Fibroblast of skin of abdomen (primary cell): ENCODE data around the gene CAMKV.

Source experiments
- DNase-seq: peaks from one replicate; pipeline ENCODE4 v3.0.0-alpha.2; 2013

Gene CAMKV

DNA sequence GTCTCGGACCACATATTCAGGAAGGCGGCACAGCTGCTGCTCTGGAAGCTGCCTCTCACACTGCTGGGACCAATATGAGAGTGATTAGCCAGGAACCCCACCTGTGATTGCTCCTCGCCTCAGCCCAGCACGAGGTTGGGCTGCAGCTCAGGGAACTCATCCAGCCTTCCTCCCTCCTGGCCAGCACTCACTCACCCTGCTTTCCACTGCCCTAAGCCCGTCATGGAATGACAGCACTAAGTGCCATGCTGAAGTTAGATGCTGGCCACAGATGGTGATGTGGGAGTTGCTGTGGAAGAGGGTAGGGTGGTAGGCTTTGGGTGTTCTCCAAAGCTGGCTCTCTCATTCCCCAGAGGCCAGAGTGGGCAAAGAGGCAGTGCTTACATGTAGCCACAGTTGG lies 26.6 kb upstream of the CAMKV start:
- no peak for DNase-seq

DNA sequence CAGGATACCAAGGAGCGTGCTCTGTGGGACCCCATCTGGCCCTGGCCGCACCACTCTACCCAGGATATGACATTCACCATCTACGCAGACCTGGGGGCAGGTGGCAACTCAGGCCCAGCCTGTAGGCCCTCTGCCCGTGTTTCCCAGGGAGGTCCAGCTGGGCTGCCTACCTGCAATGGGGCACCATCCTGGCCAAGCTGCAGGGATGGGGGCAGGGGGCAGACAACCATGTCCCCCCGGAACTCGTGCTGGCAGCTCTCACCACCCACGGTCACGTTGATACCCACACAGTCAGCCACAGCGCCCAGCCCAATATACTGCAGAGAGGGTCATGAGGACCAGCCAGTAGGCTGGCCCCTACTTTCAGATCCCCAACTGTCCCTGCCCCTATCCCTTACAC lies 26.1 kb upstream of the CAMKV start:
- no peak for DNase-seq

DNA sequence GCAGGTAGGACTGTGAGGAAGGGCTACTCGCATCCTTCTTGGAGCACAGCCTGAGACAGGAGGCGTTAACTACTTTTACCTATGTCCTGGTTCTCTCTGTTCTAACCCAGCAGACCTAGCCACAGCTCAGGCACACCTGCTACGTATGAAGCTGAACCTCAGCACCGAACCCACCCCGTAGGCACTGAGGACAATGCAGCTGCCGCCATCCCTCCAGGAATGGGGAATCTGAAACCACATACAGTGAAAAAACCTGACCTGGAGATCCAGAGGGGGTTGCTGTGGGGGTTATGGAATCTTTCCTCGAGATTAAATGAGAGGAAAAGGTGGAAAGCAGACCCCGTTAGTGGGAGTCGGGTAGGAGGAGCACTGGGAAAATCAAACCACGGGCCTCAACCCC lies 19.6 kb upstream of the CAMKV start:
- no peak for DNase-seq

DNA sequence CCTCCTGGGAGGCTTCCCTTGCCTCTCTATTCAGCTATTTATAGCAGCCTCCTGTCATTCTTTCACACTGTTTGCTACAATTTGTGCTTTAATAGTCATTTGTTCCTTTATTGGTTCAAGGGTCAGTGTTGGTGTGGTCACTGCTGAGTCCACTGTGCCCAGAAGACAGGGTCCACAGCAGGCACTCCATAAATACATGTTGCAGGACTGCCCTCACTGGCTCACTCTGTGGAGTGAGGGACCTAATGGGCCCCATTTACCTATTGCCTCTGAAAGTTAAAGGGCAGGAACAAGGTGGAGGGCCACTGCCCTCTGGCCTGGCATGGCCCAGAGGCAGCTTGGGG lies 17.2 kb upstream of the CAMKV start:
- no peak for DNase-seq

DNA sequence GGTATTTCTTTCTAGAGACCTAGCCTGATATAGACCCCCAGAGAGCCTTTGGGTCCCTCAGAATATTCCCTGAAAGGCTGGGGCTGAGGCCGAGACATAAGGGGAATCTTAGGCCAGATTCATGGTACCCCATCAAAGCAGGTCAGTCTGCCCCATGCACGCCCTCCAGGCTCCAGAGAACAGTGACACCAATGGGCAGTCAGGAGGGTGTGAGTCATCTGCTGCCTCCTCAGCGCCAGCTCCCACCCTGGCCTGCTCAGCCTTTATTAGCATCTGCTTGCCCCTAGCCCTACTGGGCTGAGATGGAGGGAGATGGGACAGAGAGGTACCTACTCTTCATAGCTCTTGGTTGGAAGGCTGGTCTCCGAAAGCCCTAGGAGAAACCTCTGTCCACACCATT lies 14.3 kb upstream of the CAMKV start:
- DNase-seq, result no peak

DNA sequence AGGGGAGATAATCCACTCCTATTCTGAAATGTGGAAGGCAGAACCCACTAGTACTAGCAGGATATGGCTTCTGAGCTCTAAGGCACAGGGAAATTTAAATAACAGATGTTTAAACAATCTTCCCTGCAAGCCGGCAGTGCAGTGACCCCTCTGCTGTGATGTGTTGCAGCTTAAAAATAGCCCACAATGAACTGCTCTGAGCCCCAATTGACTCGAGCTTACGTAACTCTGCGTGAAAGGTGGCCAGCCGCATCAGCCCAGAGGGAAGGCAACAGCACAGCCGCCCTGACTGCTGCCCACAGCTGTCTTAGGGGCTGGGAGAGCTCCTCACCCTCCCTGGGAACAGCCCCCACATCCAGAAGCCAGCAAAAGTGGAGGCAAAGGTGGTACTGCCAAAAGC lies 12.5 kb upstream of the CAMKV start:
- DNase-seq, result no peak

DNA sequence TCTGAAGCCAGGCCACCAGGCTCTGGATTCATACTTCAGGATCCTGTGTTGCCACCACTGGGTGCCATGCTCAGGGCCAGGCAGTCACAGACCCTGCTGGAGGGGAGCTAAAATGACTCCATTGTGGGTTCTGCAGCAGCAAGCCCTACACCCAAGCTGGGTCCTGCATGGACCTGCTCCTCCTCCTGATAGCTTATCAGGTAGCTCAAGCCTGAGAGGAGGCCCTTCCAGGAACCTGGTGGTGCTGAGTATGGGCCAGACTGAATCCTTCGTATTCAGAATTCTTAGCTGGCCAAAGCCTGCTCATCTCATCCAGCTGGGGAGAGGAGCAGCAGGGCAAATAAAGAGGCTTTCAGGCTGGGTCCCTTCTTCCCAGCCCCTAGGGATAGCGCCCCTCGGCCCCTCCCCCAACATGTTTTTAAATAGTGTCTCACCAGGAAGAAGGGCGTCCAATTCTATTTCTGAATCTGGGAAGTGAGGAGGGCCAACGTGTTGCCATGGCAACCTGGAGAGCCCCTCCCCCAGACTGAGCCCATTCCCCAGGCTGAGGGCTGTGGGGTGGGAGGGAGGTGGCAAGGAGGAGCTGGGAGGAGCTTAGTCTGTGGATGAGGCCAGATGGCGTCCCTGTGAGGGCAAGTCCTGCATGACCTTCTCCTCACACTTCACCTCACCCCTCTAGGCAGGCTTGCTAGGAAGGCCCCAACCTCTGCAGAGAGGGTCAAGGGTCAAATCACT lies 11.0 kb upstream of the CAMKV start:
- DNase-seq, result no peak

DNA sequence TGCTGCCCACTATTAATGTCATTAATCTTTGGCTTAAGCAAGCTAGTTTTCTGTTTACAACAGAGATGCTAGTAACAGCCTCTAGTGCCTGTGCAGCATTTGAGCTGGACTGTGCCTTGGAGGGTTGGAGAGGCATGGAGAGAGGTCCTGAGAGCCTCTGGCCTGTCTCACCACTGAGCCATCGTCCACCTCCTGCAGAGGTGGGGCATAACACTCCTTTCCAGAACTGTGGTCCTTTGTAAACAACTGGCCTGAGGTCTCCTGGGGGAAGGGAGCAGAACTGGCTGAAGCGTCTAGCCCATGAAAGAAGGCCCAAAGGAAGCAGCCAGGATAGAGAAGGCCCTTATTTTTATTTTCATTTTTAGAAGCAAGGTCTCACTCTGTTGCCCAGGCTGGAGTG lies 10.0 kb upstream of the CAMKV start:
- DNase-seq, result no peak

DNA sequence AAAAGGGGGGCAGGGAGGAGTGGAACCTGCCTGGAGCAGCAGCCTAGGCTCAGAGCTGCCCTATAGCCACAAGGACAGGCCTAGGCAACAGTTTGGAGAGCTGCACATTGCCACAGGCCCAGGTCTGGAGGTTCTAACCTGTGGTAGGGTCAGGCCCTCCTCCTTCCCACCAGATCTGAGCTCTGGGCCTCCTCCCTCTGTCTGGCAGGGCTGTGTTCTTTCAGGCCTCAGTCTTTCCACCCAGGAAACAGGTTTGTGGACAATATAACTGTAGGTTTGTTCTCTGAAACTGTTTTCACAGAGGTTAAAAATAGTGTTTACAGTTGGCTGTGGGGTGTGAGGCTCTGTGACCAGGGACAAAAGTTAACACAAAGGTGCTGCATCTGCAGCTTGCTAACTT lies 9.0 kb upstream of the CAMKV start:
- no peak for DNase-seq

DNA sequence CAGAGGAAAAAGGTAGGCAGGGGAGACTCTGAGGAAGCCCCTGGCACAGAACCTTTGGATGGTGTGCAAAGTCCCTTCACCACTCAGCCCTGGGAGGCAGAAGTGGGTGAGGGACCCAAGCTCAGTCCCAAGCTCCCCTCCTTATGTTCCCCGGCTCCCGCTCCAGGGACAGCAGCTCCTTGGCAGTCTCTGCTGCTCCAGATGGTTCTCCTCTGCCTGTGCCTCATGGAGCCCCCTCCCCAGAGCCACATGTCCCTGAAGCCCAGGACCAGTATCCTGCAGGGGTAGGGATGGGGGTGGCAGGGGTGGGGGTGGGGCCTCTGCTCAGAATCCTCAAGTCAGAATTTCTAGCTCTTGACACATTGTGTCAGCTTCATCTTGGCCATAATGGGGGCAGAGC lies 8.0 kb upstream of the CAMKV start:
- DNase-seq, result no peak

DNA sequence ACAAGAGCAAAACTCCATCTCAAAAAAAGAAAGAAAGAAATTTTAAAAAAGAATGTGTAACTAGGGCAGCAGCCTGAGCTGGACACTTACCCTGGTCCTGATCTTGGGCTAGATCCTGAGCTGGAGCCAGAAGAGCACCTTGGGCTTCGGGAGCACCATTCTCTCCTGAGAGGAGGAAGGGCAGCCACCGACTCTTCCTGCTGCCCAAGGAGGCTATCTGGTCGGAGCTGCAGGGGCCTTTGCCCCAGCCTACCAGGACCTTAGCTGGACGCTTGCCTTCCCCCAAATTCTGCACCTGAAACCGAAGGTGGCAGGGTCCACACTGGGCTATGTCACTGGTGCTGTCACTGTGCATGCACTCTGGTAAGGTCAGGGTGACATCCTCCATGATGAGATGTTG lies 6.9 kb upstream of the CAMKV start:
- no peak for DNase-seq

DNA sequence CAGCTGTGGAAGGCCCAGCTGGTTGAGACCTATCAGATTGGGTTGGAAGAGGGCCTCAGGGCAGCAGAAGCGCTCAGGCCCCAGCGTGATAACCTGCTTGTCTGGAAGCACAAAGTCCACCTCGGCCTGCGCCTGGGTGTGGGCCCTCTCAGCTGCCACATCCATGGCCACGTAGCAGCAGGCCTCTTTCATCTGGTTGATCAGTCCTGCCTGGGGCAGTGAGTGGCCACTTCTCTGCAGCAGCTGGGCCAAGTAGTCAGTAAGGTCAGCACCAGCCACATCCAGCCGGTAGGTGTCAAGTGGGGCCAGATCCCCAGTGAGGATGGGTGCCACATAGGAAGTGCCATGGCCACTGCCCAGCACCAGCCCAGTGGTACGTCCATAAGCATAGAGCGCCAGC lies 3.9 kb upstream of the CAMKV start:
- DNase-seq, result no peak

DNA sequence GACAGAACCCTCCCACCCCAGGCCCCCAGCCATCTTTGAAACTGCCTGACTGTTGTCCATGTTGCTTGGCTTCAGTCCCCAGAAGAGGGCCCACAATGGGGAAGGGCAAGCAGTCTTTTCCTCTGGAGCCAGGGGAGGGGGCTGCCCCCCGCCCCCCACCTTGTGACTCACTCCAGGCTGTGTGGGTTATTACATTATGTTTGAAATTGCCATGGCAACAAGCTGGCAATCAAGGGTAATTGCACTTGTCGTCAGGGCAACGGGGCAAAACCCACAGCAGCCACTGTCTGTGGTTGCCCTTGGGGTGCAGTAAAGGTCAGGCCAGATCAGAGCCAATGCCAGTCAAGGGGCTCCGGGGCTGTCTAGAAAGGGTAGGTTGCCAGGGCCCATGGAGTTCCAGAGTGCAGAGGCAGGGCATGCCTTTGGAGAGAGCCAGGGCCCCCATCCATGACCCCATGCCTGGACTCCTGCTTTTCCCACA lies 3.1 kb upstream of the CAMKV start:
- no peak for DNase-seq

DNA sequence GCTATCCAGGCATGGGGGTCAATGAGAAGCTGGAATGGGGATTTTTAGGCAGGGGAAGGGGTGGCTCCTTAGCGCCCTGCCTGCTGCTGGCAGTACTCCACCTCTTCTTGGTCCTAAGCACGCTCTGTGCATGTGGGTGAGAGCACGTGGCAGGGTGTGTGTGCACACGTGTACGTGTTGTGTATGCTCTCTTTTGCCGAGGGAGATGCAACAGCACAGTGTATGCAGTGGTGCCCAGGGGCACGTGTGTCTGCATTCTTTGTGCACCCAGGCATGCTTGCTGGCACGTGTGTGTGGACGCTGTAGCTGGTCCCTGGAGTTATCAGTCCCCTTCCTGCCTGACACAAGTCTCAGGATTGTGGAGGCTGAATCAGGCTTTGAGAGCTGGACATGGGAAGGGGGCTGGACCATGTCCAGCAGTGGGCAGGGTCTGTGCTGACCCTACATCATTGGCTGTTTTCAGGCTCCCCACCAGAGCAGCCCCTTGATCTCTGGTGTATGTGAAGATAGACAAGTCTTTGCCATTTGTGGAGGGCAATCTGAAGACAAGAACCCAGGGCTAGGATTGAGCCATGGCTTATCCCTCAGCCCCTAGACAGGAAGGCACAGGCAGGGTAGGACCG lies 1.9 kb upstream of the CAMKV start:
- no peak for DNase-seq

DNA sequence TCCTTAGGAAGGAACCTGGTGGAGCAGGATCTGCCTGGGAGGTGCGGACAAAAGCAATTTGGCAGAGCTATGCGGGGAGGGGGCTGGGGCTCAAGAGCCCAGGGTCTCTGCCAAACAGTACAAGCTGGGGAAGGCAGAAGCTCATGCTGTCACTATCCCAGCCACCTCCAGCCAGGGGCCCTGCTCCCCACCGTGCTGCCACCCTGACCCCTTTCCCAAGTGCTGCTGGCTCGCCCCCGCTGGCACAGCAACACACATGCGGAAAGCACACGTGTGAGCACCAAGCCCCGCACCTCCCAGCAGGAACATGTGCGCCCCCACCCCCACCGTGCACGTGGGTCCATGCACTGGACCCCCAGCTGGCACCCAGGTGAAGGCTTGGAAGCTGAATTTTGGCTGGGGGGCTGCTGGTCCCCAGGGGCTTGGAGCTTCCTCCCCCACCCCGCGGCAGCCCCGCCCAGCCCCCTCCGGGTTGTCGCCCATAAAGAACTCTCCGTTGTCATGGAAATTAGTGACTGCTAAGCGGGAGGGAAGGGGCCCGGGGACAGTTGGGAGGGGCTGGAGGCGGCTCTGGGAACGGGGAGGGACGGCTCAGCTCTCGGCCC lies 742 bp downstream of the CAMKV start:
- DNase-seq, result no peak

DNA sequence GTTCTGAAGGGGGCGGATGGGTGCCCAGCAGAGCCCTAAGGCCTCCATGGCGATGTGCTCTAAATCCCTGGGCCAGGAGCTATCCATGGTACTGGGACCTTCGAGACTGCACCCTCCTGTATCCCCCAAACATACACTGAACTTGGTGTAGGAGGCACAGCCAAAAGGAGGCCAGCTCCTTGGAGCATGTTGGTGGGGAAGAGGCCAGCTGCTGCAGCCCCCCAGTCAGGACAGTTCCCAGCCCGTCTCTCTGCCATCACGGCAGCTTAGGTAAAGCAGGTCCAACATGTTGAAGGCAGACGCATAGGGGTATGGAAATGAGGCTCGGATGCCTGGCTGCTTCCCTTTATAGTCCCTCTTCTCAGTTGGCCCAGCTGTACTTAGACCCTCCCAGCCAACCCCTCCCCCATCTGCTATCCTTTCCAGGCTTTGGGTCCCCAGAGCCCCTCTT lies 1.8 kb downstream of the CAMKV start:
- peak; percentile 28 for DNase-seq

DNA sequence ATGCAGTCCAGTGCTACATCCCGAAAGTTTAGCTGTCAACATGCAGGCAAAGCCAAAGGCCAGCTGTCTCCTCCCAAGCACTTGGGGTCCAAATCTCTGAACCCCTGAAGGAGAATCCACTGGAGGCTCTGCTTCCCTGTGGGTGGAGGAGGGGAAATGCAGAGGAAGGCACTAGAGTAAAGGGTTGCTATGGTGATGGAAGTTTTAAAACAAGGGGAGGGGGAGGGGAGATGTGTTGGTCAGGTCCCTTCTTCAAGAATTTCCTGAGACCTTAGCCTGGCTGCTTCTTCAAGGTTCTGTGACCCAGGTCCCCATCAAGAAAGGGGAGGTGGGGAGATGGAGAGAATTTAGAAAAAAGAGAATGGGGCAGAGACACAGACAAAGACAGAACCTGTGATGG lies 2.3 kb downstream of the CAMKV start:
- DNase-seq, result no peak

DNA sequence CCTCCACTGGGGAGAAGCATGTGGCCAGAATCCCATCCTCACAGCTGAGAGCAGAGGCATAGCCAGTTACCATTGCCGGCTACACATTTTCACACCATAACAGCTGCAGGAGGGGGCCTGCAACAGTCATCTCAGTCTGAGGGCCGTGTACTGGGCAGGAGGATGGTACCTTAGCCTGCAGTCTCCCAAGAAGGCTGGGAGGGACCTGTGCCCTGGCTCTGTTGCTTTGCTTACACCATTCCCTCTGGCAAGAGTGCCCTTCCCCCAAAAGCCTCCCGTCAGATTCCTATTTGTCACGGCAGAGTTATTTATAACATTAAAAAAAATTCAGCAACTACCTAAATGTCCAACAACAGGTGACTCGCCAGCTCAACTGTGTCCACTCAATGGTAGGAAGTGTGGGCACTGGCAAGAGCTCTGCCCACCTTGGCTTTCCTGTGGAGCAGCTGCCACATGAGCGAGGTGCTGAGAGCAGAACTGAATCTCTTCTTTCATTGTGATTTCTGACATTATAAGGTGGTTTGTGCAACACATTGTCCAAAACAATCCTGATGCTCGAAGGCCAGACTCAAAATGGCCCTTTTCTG lies 4.4 kb downstream of the CAMKV start:
- DNase-seq, result no peak

DNA sequence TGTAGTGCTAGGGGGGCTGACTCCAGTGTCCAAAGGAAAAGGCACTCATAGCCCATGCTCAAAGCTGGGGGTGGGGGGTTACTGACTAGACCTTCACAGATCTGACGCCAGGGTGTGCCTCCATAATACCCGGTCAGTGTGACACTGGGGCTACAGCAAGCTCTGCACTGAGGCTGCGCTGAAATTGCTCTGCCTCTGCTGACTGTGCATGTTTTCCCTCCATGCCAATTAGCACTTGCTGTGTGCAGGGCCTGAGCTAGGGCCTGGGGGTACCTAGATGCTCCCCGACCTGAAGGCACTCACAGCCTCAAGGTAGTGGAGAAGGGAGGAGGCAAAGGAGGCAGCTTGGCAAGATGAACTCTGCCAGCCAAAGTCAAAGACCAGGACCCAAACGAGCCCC lies 5.2 kb downstream of the CAMKV start:
- DNase-seq, result no peak

DNA sequence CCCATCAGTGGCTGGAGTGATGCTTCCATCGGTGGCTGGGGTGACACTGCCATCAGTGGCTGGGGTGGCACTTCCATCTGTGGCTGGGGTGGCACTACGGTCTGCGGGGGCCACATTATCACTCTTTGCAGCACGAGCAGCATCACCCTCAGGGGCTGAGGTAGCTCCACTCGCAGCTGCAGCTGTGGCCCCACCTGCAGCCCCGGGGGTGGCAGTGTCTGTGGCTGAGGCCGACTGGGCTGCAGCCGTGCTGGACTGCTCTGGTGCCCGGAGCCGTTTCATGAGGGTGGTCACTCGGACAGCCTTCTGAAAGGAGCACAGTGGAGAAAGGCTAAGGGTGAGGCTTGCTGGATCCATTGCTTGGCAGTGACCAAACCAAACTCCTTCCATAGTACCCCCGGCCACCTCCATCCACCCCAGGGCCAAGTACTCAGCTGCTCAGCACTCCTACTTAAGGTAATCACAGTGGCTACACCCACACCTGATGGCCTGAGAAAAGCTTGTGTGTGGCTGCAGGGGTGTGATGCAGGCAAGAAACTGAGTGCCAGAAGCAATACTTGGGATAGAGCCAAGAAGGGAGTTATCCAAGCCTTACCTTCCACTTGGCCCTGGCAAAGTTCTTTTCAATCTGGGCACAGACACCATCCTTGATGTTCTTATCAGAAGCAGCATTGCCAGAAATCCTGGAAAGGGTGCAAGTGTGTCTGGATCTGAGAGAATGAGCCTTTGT lies 10.0 kb downstream of the CAMKV start:
- DNase-seq, result no peak

DNA sequence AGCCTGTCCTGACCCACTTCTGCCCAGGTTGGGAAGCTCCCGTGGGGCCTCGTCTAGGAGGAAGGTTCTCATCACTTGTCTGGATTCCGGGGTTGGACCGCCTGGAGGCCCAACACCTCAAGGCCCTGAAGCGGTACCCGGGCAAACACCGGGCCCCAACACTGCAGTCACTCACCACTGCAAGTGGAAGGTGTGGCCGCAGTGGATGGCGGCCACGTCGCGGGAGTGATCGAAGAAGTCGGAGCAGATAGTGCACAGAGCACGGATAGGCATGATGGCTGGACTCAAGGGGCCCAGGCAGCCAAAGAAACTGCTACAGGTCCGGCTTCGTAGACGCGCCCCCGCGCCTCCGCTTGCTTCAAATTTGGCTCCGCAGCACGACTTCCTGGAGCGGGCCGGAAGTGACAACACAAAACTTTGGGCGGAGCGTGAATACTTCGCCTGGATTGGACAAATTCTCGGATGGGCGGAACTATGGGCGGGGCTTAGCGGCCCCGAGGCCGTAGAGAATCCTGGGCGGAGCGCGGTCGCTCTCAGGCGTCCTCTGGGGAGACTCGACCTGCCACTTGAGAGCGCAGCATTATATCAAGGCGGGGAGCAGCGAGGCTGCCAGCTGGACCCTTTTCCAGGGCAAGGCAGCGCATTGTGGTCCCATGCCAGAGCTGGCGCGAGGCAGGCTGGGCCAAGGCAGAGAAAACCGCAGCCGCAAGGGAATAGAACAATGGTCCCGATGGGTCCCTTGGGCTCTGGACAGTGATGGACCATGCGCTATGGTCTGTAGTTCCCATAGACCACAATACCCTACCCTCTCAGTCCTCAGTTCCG lies 13.3 kb downstream of the CAMKV start, which contains the start of gene TRAIP:
TSS of gene TRAIP (minus strand) at position 384 of the 825 bp plus-strand sequence. CDS start at position 273, 111 bp downstream.
- peak; percentile 91 for DNase-seq

DNA sequence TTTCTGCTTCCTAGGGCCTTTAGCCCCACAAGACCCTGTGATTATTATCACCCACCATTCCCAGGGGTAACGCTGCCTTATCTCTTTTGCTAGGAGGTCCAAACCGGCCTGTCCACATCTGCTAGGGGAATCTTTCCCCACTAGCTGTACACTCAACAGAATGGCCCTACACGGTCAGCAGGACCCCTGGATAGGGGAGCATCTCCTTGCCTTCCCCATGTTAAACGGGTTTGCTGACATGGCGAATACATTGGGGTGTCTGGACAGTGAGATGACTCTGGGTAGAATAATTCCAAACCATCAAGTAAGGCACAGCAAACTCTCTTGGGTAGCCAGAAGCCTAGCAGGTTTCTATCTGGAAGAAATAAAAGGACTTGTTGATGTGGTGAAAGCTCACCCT lies 14.0 kb downstream of the CAMKV start:
- DNase-seq, result no peak
